ENCODE measurements around the gene SPDYE2B.
"Not testable (repeated sequence)": the region's sequence is repeated elsewhere in the genome, so short reads cannot be mapped to it uniquely, and the experiment has no call there.

DNA sequence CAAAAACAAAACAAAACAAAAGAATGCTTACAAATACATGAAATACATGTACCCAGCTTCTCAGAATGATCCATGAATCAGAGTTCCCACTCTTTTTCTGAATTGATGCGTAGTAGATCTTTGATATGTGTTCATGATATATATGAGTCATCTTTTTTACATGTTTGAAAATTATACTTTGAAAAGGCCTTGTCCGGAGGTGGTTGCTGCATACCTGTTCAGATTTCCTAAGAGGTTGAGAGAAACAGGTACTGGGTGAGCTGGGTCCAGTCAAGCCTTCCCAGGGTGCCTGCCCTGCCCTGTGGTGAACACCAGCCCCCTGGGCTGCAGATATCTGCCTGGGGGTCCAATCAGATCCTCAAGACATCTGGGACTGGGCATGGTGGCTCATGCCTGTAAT lies 25.4 kb downstream of the SPDYE2B start:
- not testable (repeated sequence) for TF ChIP-seq POLR2A, CTCF, POLR2AphosphoS5 (IDR thresholded peaks at IDR 0.05)

Measured in breast epithelium (tissue), 3 donors.